Hepatocyte (in vitro differentiated cells): ENCODE results near the gene ME2.

Experiments
- CTCF ChIP-seq: fragments of 200-600 bp; sonication (generic); IDR thresholded peaks from 2 replicates; pipeline ENCODE4 v1.5.1; 2016; ENCODE audit warnings: antibody characterized with exemption, mild to moderate bottlenecking; ENCODE audit not compliant: poor library complexity
- EZH2 ChIP-seq: fragments of 200-600 bp; sonication (generic); IDR thresholded peaks from 2 replicates; pipeline ENCODE4 v1.6.1; 2016; ENCODE audit warnings: antibody characterized with exemption, mild to moderate bottlenecking, borderline replicate concordance
- EZH2phosphoT487 ChIP-seq: fragments of 200-600 bp; sonication (generic); IDR thresholded peaks from one replicate; pipeline ENCODE4 v1.6.1; 2018; ENCODE audit warnings: antibody characterized with exemption, mild to moderate bottlenecking, low read depth, moderate library complexity; ENCODE audit not compliant: unreplicated experiment, severe bottlenecking

GRCh38 chr18:50982086-50982801, 103.3 kb downstream of the ME2 start:
- TF ChIP-seq CTCF = no peak
- TF ChIP-seq EZH2 = no peak
- no peak for TF ChIP-seq EZH2phosphoT487
